ENCODE data around the gene GNA12.
"Not testable (repeated sequence)": the region's sequence is repeated elsewhere in the genome, so short reads cannot be mapped to it uniquely, and the experiment has no call there.

GNA12 gene

GRCh38 chr7:2729893-2730716 is 114.0 kb downstream of the GNA12 start:
- H3K4me2 ChIP-seq (ENCODE audit: low read depth, low read length), result no peak overlapping the region
- no peak overlapping the region for H3K4me3 ChIP-seq (ENCODE audit: low read length)
- H3F3A ChIP-seq (ENCODE audit: insufficient read depth, low read length), result no peaks in the 10 kb centered on the region
- H3K27ac ChIP-seq (ENCODE audit: low read length), result no peak overlapping the region
- H3K4me1 ChIP-seq (ENCODE audit: low read length), result no peaks in the 10 kb centered on the region
- no peaks in the 10 kb centered on the region for H3K79me2 ChIP-seq (ENCODE audit: low read length)
- TF ChIP-seq, protein P1, sequence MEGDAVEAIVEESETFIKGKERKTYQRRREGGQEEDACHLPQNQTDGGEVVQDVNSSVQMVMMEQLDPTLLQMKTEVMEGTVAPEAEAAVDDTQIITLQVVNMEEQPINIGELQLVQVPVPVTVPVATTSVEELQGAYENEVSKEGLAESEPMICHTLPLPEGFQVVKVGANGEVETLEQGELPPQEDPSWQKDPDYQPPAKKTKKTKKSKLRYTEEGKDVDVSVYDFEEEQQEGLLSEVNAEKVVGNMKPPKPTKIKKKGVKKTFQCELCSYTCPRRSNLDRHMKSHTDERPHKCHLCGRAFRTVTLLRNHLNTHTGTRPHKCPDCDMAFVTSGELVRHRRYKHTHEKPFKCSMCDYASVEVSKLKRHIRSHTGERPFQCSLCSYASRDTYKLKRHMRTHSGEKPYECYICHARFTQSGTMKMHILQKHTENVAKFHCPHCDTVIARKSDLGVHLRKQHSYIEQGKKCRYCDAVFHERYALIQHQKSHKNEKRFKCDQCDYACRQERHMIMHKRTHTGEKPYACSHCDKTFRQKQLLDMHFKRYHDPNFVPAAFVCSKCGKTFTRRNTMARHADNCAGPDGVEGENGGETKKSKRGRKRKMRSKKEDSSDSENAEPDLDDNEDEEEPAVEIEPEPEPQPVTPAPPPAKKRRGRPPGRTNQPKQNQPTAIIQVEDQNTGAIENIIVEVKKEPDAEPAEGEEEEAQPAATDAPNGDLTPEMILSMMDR (IDR thresholded peaks at IDR 0.05; ENCODE audit: low read length), result no peak
- no peak for TF ChIP-seq EZH2phosphoT487 (IDR thresholded peaks at IDR 0.05; ENCODE audit: low read length)
- no peak for TF ChIP-seq EZH2 (optimal IDR thresholded peaks at IDR 0.05; ENCODE audit: low read depth, low read length)
- H3K9me3 ChIP-seq (replicated peaks; ENCODE audit: insufficient read depth, low read length), result no peaks in the 10 kb centered on the region
- no peaks in the 10 kb centered on the region for H4K20me1 ChIP-seq (ENCODE audit: insufficient read depth, low read length)
- no peak overlapping the region for H2AFZ ChIP-seq (ENCODE audit: low read length)
- H3K36me3 ChIP-seq (replicated peaks; ENCODE audit: insufficient read depth, low read length), result no peaks in the 10 kb centered on the region
- no peaks in the 10 kb centered on the region for H3K27me3 ChIP-seq (replicated peaks; ENCODE audit: insufficient read depth, low read length)
- no peaks in the 10 kb centered on the region for H3K9me2 ChIP-seq (replicated peaks; ENCODE audit: insufficient read depth, low read length)
- no peak overlapping the region for H3K9ac ChIP-seq (ENCODE audit: low read length)
- DNase-seq, result no peak

GRCh38 chr7:2729031-2729892 is 114.8 kb downstream of the GNA12 start:
- H3K36me3 ChIP-seq (replicated peaks; ENCODE audit: insufficient read depth, low read length), result no peaks in the 10 kb centered on the region
- TF ChIP-seq EZH2 (optimal IDR thresholded peaks at IDR 0.05; ENCODE audit: low read depth, low read length) (no peak), EZH2phosphoT487 (IDR thresholded peaks at IDR 0.05; ENCODE audit: low read length) (no peak)
- TF ChIP-seq, protein P1 (IDR thresholded peaks at IDR 0.05; ENCODE audit: low read length), result no peak
- H3F3A ChIP-seq (ENCODE audit: insufficient read depth, low read length), result no peaks in the 10 kb centered on the region
- H3K4me2 ChIP-seq (ENCODE audit: low read depth, low read length), result no peak overlapping the region
- no peaks in the 10 kb centered on the region for H3K79me2 ChIP-seq (ENCODE audit: low read length)
- no peaks in the 10 kb centered on the region for H3K27me3 ChIP-seq (replicated peaks; ENCODE audit: insufficient read depth, low read length)
- no peaks in the 10 kb centered on the region for H3K9me3 ChIP-seq (replicated peaks; ENCODE audit: insufficient read depth, low read length)
- no peak overlapping the region for H3K4me3 ChIP-seq (ENCODE audit: low read length)
- H3K9ac ChIP-seq (ENCODE audit: low read length), result no peak overlapping the region
- no peak overlapping the region for H2AFZ ChIP-seq (ENCODE audit: low read length)
- H3K4me1 ChIP-seq (ENCODE audit: low read length), result no peaks in the 10 kb centered on the region
- no peaks in the 10 kb centered on the region for H3K9me2 ChIP-seq (replicated peaks; ENCODE audit: insufficient read depth, low read length)
- no peak for DNase-seq
- H4K20me1 ChIP-seq (ENCODE audit: insufficient read depth, low read length), result no peaks in the 10 kb centered on the region
- H3K27ac ChIP-seq (ENCODE audit: low read length), result no peak overlapping the region

DNA sequence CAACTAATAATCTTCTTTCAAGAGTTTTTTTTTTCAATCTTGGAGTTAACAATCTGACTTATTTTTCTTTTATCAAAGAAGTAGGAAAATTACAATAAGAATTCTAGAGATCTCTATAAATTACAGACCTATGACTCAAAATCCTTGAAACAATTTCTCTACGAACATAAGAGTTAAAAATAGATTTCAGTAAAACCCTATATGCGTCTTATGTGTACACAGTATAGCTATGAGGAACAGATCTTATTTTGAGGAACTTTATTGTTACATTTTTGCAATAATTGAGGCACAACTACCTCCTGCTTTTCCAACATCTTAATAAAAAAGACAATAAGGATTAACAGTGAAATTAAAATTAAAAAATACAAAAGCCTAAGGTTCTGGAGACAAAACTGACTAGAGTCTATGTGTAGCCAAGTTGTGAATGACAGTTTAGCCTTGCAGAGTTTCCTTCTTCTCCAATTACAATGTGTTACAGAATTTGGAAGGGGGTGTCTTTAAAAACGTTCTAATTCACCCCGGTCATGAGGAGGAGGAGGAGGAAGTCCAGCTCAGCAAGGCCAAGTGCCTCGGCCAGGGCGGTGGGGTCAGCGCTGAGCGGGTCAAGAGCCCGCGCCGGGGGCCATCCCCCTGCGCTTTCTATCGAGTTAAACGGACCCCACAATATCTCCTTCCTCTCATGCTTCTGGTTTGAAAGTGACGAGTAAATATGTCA is 115.6 kb downstream of the GNA12 start:
- TF ChIP-seq EZH2 (optimal IDR thresholded peaks at IDR 0.05; ENCODE audit: low read depth, low read length), result no peak
- TF ChIP-seq EZH2phosphoT487 (IDR thresholded peaks at IDR 0.05; ENCODE audit: low read length), result no peak
- TF ChIP-seq, protein P1 (IDR thresholded peaks at IDR 0.05; ENCODE audit: low read length), result no peak
- no peak overlapping the region for H3K4me2 ChIP-seq (ENCODE audit: low read depth, low read length)
- no peak overlapping the region for H3K27ac ChIP-seq (ENCODE audit: low read length)
- H3K9me3 ChIP-seq (replicated peaks; ENCODE audit: insufficient read depth, low read length), result no peaks in the 10 kb centered on the region
- no peaks in the 10 kb centered on the region for H3K9me2 ChIP-seq (replicated peaks; ENCODE audit: insufficient read depth, low read length)
- no peak overlapping the region for H3K9ac ChIP-seq (ENCODE audit: low read length)
- H3K4me3 ChIP-seq (ENCODE audit: low read length), result no peak overlapping the region
- no peaks in the 10 kb centered on the region for H3K36me3 ChIP-seq (replicated peaks; ENCODE audit: insufficient read depth, low read length)
- no peaks in the 10 kb centered on the region for H3K27me3 ChIP-seq (replicated peaks; ENCODE audit: insufficient read depth, low read length)
- no peaks in the 10 kb centered on the region for H4K20me1 ChIP-seq (ENCODE audit: insufficient read depth, low read length)
- DNase-seq, result no peak
- no peak overlapping the region for H2AFZ ChIP-seq (ENCODE audit: low read length)
- H3K4me1 ChIP-seq (ENCODE audit: low read length), result no peaks in the 10 kb centered on the region
- H3K79me2 ChIP-seq (ENCODE audit: low read length), result no peaks in the 10 kb centered on the region
- H3F3A ChIP-seq (ENCODE audit: insufficient read depth, low read length), result no peaks in the 10 kb centered on the region

DNA sequence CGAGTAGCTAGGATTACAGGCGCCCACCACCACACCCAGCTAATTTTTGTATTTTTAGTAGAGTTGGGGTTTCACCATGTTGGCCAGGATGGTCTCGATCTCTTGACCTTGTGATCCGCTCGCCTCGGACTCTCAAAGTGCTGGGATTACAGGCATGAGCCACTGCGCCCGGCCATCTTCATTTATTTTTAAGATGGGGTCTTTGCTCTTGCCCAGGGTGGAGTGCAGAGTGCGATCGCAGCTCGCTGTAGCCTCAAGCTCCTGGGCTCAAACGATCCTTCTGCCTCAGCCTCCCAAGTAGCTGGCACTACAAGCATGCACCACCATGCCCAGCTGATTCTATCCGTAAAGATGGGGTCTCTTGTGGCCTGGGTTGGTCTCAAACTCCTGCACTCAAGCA is 116.9 kb downstream of the GNA12 start:
- not testable (repeated sequence) for H2AFZ ChIP-seq (ENCODE audit: low read length); H3K9ac ChIP-seq (ENCODE audit: low read length); H3K4me2 ChIP-seq (ENCODE audit: low read depth, low read length); H3K9me3 ChIP-seq (replicated peaks; ENCODE audit: insufficient read depth, low read length); H3K9me2 ChIP-seq (replicated peaks; ENCODE audit: insufficient read depth, low read length); H4K20me1 ChIP-seq (ENCODE audit: insufficient read depth, low read length); H3K27me3 ChIP-seq (replicated peaks; ENCODE audit: insufficient read depth, low read length); H3K4me1 ChIP-seq (ENCODE audit: low read length); H3K27ac ChIP-seq (ENCODE audit: low read length); H3F3A ChIP-seq (ENCODE audit: insufficient read depth, low read length); DNase-seq; H3K79me2 ChIP-seq (ENCODE audit: low read length); H3K36me3 ChIP-seq (replicated peaks; ENCODE audit: insufficient read depth, low read length); H3K4me3 ChIP-seq (ENCODE audit: low read length)

All from MM.1S (cell line).